ENCODE results near the gene RAB3A.
A peak's percentile ranks its signal among the peaks of the same experiment; 100 is the strongest.
"Not testable (repeated sequence)": the region's sequence is repeated elsewhere in the genome, so short reads cannot be mapped to it uniquely, and the experiment has no call there.

RAB3A gene

GRCh38 chr19:18167975-18168645 lies 35.7 kb downstream of the RAB3A start:
- peak; percentile 66 for DNase-seq

- DNase-seq: no peak
These were observed 36.8 kb downstream of the RAB3A start for GRCh38 chr19:18167011-18167410.

GRCh38 chr19:18165794-18166544 lies 37.9 kb downstream of the RAB3A start:
- no peak for DNase-seq

GRCh38 chr19:18164072-18164471 lies 39.8 kb downstream of the RAB3A start:
- DNase-seq: no peak

- DNase-seq: no peak
These were observed 42.2 kb downstream of the RAB3A start for GRCh38 chr19:18161636-18162002.

- peak; percentile 78 for DNase-seq
These were observed 42.7 kb downstream of the RAB3A start for GRCh38 chr19:18160971-18161635.

GRCh38 chr19:18160493-18160970 lies 43.3 kb downstream of the RAB3A start:
- no peak for DNase-seq

- no peak for DNase-seq
These were observed 44.0 kb downstream of the RAB3A start for GRCh38 chr19:18159810-18160209.

GRCh38 chr19:18159059-18159616 lies 44.7 kb downstream of the RAB3A start:
- DNase-seq: not testable (repeated sequence)

GRCh38 chr19:18158467-18158866 lies 45.4 kb downstream of the RAB3A start:
- DNase-seq: no peak

- DNase-seq: no peak
These were observed 46.3 kb downstream of the RAB3A start for GRCh38 chr19:18157465-18158063.

GRCh38 chr19:18156841-18157464 lies 46.9 kb downstream of the RAB3A start:
- DNase-seq: no peak

- DNase-seq: no peak
These were observed 47.6 kb downstream of the RAB3A start for GRCh38 chr19:18156268-18156667.

GRCh38 chr19:18155095-18156087 lies 48.5 kb downstream of the RAB3A start:
- DNase-seq: no peak

GRCh38 chr19:18153556-18154134 lies 50.2 kb downstream of the RAB3A start:
- peak; percentile 23 for DNase-seq

GRCh38 chr19:18152817-18153555 lies 50.9 kb downstream of the RAB3A start, which contains the start of gene PIK3R2:
TSS of gene PIK3R2 (plus strand) at chr19:18153163. CDS start at chr19:18155880, 2,717 bp downstream.
- peak; percentile 100 for DNase-seq

GRCh38 chr19:18152442-18152816 lies 51.4 kb downstream of the RAB3A start:
- peak; percentile 98 for DNase-seq

GRCh38 chr19:18150776-18151624 lies 52.8 kb downstream of the RAB3A start:
- DNase-seq: no peak

- no peak for DNase-seq
These were observed 54.3 kb downstream of the RAB3A start for GRCh38 chr19:18149596-18149975.
